Activated CD4-positive, alpha-beta memory T cell treated with anti-CD3 and anti-CD28 coated beads, Interleukin-2, amount 10 ng/mL, durations not matched to agents 7 days and 5 days (primary cell): ENCODE measurements around the gene SMPD3. TPM values are rescaled to one million over a fixed set of nuclear protein-coding genes. Genes with fewer than 3 reads are reported as not detected.

Source experiments
- CTCF ChIA-PET: fragments of 350-600 bp; sonication (Branson Sonifier 250); formaldehyde crosslinking; loops from one replicate; lab custom pipeline; 2021; ENCODE audit warnings: antibody characterized with exemption, inconsistent platforms; lab: Charles Lee
- POLR2A ChIA-PET: fragments of 350-600 bp; sonication (Branson Sonifier 250); formaldehyde crosslinking; loops from one replicate; lab custom pipeline; 2021; ENCODE audit warnings: antibody characterized with exemption; lab: Charles Lee
- DNase-seq: peaks from one replicate; pipeline ENCODE4 v3.0.0-alpha.2; 2020
- H3K27ac Mint-ChIP-seq: one replicate; pipeline ENCODE4 v1.8.0; 2021; ENCODE audit warnings: mild to moderate bottlenecking, mixed read lengths
- H3K27me3 Mint-ChIP-seq: one replicate; pipeline ENCODE4 v1.8.0; 2021; ENCODE audit warnings: mixed read lengths
- H3K36me3 Mint-ChIP-seq: one replicate; pipeline ENCODE4 v1.8.0; 2021; ENCODE audit warnings: low read depth, mixed read lengths
- H3K4me1 Mint-ChIP-seq: one replicate; pipeline ENCODE4 v1.8.0; 2021; ENCODE audit warnings: mixed read lengths
- H3K4me3 Mint-ChIP-seq: one replicate; pipeline ENCODE4 v1.8.0; 2021; ENCODE audit warnings: mild to moderate bottlenecking, mixed read lengths
- H3K9me3 Mint-ChIP-seq: one replicate; pipeline ENCODE4 v1.8.0; 2021; ENCODE audit warnings: mixed read lengths
- total RNA-seq, 2 experiments: library from RNA; stranded (reverse); gene quantifications; one replicate each; pipeline ENCODE4 v1.2.3, GENCODE V29; 2021

Gene SMPD3
- total RNA-seq, 2 experiments from 2014 or later: 0.38 to 0.53 TPM

DNA sequence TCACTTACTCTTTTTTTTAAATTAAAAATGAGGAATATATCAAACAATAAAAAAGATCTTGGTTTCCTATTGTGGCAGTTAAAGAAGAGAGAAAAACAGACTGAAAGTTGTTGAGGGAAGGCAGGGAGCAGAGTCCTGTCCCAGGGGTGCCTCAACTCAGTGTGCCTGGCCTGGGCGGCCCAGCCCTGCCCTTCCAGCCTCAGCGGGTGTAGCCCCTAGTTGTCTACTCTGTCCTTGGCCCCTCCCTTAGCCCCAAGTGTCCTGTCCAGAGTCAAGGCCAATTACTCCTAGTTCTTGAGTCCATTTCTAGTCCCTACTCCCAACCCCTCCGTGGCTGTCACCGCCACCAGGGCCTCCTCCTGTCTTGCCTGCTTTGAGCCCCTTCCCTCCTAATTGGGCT, 52.5 kb downstream of the SMPD3 start:
- no peak for DNase-seq
- no peaks in the 10 kb centered on the region for H3K9me3 Mint-ChIP-seq
- H3K36me3 Mint-ChIP-seq: no peaks in the 10 kb centered on the region
- H3K27me3 Mint-ChIP-seq: peaks cover 19% of the 10 kb centered on the region
- ChIA-PET POLR2A (interaction anchor here (0.7 to 1.6 kb wide), 4 partner anchors 12 to 125 kb away, joined by 3 to 6 read pairs (median 4); no protein-coding TSS in a partner anchor), CTCF (interaction anchor here (0.8 to 4.6 kb wide), 22 partner anchors 14 to 133 kb away, joined by 3 to 40 read pairs (median 6); partner anchors contain the start of gene SMPD3)
- no peak overlapping the region for H3K4me3 Mint-ChIP-seq
- H3K27ac Mint-ChIP-seq: no peak overlapping the region
- peaks cover 12% of the 10 kb centered on the region for H3K4me1 Mint-ChIP-seq

DNA sequence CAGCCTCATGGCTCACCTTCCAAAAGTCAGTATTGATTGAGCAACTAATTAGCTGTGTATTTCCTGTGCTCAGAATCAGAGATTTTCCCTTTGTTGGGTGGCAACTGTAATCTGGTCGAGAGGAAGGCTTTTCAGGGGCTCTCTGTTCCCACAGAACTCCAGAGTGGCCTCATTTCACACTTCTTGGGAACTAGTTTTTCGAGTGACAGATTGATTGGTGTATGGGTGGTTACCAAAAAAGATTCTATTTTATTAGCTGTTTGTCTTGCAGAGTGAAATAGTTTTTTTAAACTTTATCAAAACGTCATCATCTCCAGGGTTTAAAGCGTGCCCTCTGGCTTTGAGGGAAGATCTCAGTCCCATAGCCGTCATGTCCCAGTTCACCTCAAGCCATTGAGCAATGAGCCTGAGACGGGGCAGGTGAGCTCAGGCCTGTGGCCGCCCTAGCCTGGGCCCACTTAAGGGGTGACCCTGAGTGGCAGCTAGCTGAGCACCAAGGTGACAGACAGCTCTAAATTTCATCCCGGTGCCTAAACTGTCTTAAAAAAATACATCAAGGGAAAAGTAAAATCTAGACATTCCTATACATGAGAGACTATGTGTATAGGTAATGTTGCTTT, 53.0 kb downstream of the SMPD3 start:
- Mint-ChIP-seq H3K27me3 (peaks cover 21% of the 10 kb centered on the region), H3K27ac (no peak overlapping the region), H3K9me3 (no peaks in the 10 kb centered on the region), H3K36me3 (no peaks in the 10 kb centered on the region), H3K4me3 (no peak overlapping the region), H3K4me1 (peaks cover 9% of the 10 kb centered on the region)
- POLR2A ChIA-PET: interaction anchor here (0.9 to 1.6 kb wide), 2 partner anchors 13 to 115 kb away, joined by 3 to 6 read pairs; no protein-coding TSS in a partner anchor
- CTCF ChIA-PET: interaction anchor here (0.8 to 4.6 kb wide), 14 partner anchors 14 to 131 kb away, joined by 3 to 40 read pairs (median 4); partner anchors contain the start of genes SLC7A6 and SMPD3
- no peak for DNase-seq

GRCh38 chr16:68393333-68393732, 55.0 kb downstream of the SMPD3 start:
- H3K9me3 Mint-ChIP-seq: no peaks in the 10 kb centered on the region
- CTCF ChIA-PET: interaction anchor here (1.3 to 4.6 kb wide), 3 partner anchors 37 to 128 kb away, joined by 3 to 40 read pairs (median 33); no protein-coding TSS in a partner anchor
- H3K4me1 Mint-ChIP-seq: peaks cover 7% of the 10 kb centered on the region
- peaks cover 21% of the 10 kb centered on the region for H3K27me3 Mint-ChIP-seq
- no peaks in the 10 kb centered on the region for H3K36me3 Mint-ChIP-seq
- no peak for DNase-seq
- no peak overlapping the region for H3K27ac Mint-ChIP-seq
- POLR2A ChIA-PET: interaction anchor here (1.2 kb wide), 1 partner anchor 42 kb away, joined by 3 read pairs; no protein-coding TSS in a partner anchor
- no peak overlapping the region for H3K4me3 Mint-ChIP-seq

- DNase-seq: no peak
- ChIA-PET POLR2A (interaction anchor here (1.8 kb wide), 1 partner anchor 11 kb away, joined by 5 read pairs; no protein-coding TSS in a partner anchor), CTCF (no interaction called here)
- Mint-ChIP-seq H3K4me1 (no peaks in the 10 kb centered on the region), H3K4me3 (no peak overlapping the region), H3K9me3 (no peaks in the 10 kb centered on the region), H3K27ac (no peak overlapping the region), H3K36me3 (no peaks in the 10 kb centered on the region), H3K27me3 (peaks cover 21% of the 10 kb centered on the region)
Observed at GRCh38 chr16:68389750-68390371, 58.4 kb downstream of the SMPD3 start.

DNA sequence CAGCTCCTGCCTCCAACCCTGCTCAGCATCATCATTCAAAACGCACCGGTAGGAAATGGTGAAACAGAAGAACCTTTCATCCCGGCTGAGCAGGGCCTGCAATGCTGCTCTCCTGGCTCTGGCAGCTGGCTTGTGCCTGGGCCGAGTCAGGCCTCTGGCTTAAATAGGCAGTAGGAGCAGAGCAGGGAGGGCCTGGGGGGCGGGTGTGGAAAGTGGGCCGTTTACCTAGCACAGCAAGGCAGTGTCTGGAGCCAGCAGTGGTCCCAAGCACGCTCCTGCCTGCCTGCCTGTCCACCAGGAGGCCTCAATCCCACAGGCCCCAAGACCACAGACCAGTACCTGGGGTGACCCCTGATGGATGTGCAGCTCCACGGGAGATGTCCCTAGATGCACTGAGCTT, 59.3 kb downstream of the SMPD3 start:
- ChIA-PET CTCF (no interaction called here), POLR2A (no interaction called here)
- Mint-ChIP-seq H3K9me3 (no peaks in the 10 kb centered on the region), H3K4me1 (peaks cover 4% of the 10 kb centered on the region), H3K27ac (no peak overlapping the region), H3K4me3 (no peak overlapping the region), H3K36me3 (no peaks in the 10 kb centered on the region), H3K27me3 (peaks cover 23% of the 10 kb centered on the region)
- DNase-seq: no peak

- Mint-ChIP-seq H3K27me3 (peaks cover 20% of the 10 kb centered on the region), H3K4me1 (peaks cover 7% of the 10 kb centered on the region), H3K9me3 (no peaks in the 10 kb centered on the region), H3K27ac (no peak overlapping the region), H3K4me3 (no peak overlapping the region), H3K36me3 (no peaks in the 10 kb centered on the region)
- DNase-seq: no peak
- ChIA-PET CTCF (no interaction called here), POLR2A (no interaction called here)
Observed at GRCh38 chr16:68388124-68388523, 60.2 kb downstream of the SMPD3 start.

DNA sequence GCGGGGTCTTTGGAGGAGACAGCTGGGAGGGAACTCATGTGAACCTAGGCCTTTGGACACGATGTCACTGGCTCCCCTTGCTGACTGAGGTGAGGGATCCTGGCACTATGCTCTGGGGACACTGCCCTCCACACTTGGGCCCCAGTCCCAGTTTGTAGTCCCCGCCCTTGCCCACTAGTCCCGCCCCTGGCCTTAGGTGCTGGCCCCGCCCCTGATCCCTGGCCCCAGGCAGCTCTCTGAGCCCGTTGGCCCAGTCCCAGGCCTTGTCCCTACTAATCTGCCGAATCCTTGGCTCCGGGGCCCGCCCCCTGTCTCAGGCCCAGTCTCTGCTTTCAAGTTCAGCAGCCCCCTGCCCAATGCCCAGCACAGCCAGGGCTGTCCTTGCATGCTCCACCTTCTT, 61.0 kb downstream of the SMPD3 start:
- Mint-ChIP-seq H3K4me1 (peaks cover 7% of the 10 kb centered on the region), H3K27me3 (peaks cover 20% of the 10 kb centered on the region), H3K27ac (no peak overlapping the region), H3K4me3 (no peak overlapping the region), H3K36me3 (no peaks in the 10 kb centered on the region), H3K9me3 (no peaks in the 10 kb centered on the region)
- POLR2A ChIA-PET: no interaction called here
- DNase-seq: no peak
- CTCF ChIA-PET: no interaction called here

DNA sequence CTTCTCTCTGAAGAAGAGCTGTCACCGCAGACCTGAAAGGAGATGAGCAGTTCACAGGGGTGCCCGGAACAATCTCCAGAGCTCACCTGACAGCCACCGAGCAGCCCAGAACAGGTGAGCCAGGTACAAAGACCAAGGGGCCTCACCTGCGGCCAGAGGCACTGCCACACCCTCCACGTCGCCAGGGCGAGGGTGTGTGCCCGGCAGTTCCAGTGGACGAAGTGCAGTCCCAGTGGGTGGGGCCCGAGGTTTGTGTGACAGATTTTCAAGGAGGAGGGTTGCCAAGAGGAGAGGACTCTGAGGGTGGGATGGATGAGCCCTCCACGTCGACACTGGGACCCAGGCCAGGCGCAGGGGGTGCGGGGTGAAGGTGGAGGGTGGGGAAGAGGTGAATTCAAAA, 61.7 kb downstream of the SMPD3 start:
- H3K4me1 Mint-ChIP-seq: peaks cover 7% of the 10 kb centered on the region
- H3K9me3 Mint-ChIP-seq: no peaks in the 10 kb centered on the region
- H3K36me3 Mint-ChIP-seq: no peaks in the 10 kb centered on the region
- DNase-seq: no peak
- no peak overlapping the region for H3K27ac Mint-ChIP-seq
- peaks cover 20% of the 10 kb centered on the region for H3K27me3 Mint-ChIP-seq
- ChIA-PET CTCF (interaction anchor here (1.0 kb wide), 1 partner anchor 134 kb away, joined by 3 read pairs; no protein-coding TSS in a partner anchor), POLR2A (no interaction called here)
- no peak overlapping the region for H3K4me3 Mint-ChIP-seq

GRCh38 chr16:68385371-68385770, 62.9 kb downstream of the SMPD3 start:
- no peaks in the 10 kb centered on the region for H3K9me3 Mint-ChIP-seq
- H3K36me3 Mint-ChIP-seq: no peaks in the 10 kb centered on the region
- H3K4me1 Mint-ChIP-seq: peaks cover 7% of the 10 kb centered on the region
- ChIA-PET POLR2A (interaction anchor here (1.1 to 1.9 kb wide), 2 partner anchors 14 to 29 kb away, joined by 4 to 5 read pairs; no protein-coding TSS in a partner anchor), CTCF (no interaction called here)
- H3K4me3 Mint-ChIP-seq: no peak overlapping the region
- peaks cover 16% of the 10 kb centered on the region for H3K27me3 Mint-ChIP-seq
- DNase-seq: no peak
- no peak overlapping the region for H3K27ac Mint-ChIP-seq

DNA sequence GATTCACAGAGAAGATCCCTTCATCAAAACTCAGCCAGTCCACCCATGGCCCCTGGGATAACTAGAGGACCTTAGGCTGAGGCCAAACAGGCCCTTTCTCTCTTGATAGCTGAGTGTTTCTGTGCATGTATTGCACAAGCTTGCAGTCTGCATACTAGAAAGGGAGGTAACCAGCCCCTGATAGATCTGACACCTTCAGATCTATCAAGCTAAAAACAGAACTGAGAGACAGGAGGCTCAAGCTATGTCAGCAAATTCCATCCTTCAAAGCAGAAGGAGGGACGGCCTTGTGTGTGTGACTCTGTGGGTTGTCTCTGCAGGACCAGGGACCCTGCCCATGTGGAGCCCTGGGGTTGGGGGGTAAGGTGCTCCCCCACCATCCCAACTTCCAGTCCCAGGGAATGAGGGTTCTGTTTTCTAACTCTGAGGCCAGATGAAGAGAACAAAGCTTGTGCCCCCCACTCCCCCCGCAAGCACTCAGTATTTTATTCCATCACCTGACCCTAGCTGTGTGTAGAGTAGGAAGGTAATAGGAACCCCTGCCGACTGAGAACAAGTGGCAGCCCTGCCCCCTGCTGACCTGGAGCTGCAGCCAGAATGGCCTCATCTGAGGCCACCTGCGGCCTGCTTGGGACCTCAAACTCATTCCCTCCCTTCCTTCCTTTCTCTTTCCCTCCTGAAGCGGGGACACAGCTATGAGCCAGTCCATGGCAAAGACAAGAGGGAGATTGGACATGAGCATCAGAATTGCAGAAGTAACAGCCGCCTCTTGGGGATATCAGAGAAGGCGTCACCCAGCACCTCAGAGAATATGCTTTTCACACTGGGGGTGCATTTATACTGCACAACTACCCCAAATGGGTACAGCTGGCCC, 63.8 kb downstream of the SMPD3 start:
- POLR2A ChIA-PET: interaction anchor here (1.1 to 1.9 kb wide), 2 partner anchors 13 to 28 kb away, joined by 4 to 5 read pairs; no protein-coding TSS in a partner anchor
- no peak overlapping the region for H3K4me3 Mint-ChIP-seq
- no peaks in the 10 kb centered on the region for H3K36me3 Mint-ChIP-seq
- CTCF ChIA-PET: interaction anchor here (0.6 to 1.3 kb wide), 5 partner anchors 12 to 291 kb away, joined by 3 to 5 read pairs (median 3); no protein-coding TSS in a partner anchor
- peaks cover 11% of the 10 kb centered on the region for H3K4me1 Mint-ChIP-seq
- no peak overlapping the region for H3K27ac Mint-ChIP-seq
- peaks cover 16% of the 10 kb centered on the region for H3K27me3 Mint-ChIP-seq
- DNase-seq: no peak
- no peaks in the 10 kb centered on the region for H3K9me3 Mint-ChIP-seq

- no peaks in the 10 kb centered on the region for H3K36me3 Mint-ChIP-seq
- peaks cover 16% of the 10 kb centered on the region for H3K27me3 Mint-ChIP-seq
- POLR2A ChIA-PET: interaction anchor here (1.9 kb wide), 1 partner anchor 27 kb away, joined by 4 read pairs; no protein-coding TSS in a partner anchor
- H3K4me1 Mint-ChIP-seq: peaks cover 18% of the 10 kb centered on the region
- no peak for DNase-seq
- no peaks in the 10 kb centered on the region for H3K9me3 Mint-ChIP-seq
- CTCF ChIA-PET: interaction anchor here (1.1 to 1.3 kb wide), 3 partner anchors 21 to 122 kb away, joined by 3 read pairs; no protein-coding TSS in a partner anchor
- no peak overlapping the region for H3K27ac Mint-ChIP-seq
- H3K4me3 Mint-ChIP-seq: no peak overlapping the region
Observed at GRCh38 chr16:68383858-68384257, 64.5 kb downstream of the SMPD3 start.

GRCh38 chr16:68382296-68382718, 66.0 kb downstream of the SMPD3 start:
- H3K36me3 Mint-ChIP-seq: no peaks in the 10 kb centered on the region
- no peak overlapping the region for H3K27ac Mint-ChIP-seq
- peaks cover 20% of the 10 kb centered on the region for H3K4me1 Mint-ChIP-seq
- H3K9me3 Mint-ChIP-seq: no peaks in the 10 kb centered on the region
- ChIA-PET POLR2A (interaction anchor here (0.6 kb wide), 1 partner anchor 139 kb away, joined by 3 read pairs; no protein-coding TSS in a partner anchor), CTCF (interaction anchor here (0.9 to 1.5 kb wide), 4 partner anchors 13 to 138 kb away, joined by 3 to 4 read pairs (median 4); no protein-coding TSS in a partner anchor)
- H3K4me3 Mint-ChIP-seq: no peak overlapping the region
- peak; percentile 37 for DNase-seq
- peaks cover 17% of the 10 kb centered on the region for H3K27me3 Mint-ChIP-seq
